ENCODE data around the gene FITM2. TPM values are rescaled to one million over a fixed set of nuclear protein-coding genes. Genes with fewer than 3 reads are reported as not detected.

FITM2 gene
- total RNA-seq, 2 donors from 2014 or later = 2.7 to 4.5 TPM

Other genes with a start within 250 kb of the FITM2 start
- 1 to 10 TPM; 1.0 to 2.0 TPM for gene JPH2, start 124.0 kb downstream of the FITM2 start, total RNA-seq
- gene OSER1, start 100.4 kb downstream of the FITM2 start, total RNA-seq = 10 to 100 TPM; 21.9 to 27.0 TPM
- gene GDAP1L1, start 63.9 kb downstream of the FITM2 start, total RNA-seq = not detected
- gene R3HDML, start 25.8 kb upstream of the FITM2 start, total RNA-seq = not detected
- not detected for gene HNF4A, start 44.5 kb upstream of the FITM2 start, total RNA-seq
- gene TTPAL, start 164.7 kb upstream of the FITM2 start, total RNA-seq = 10 to 100 TPM; 19.7 to 36.1 TPM
- 10 to 100 TPM; 46.7 to 83.8 TPM for gene SERINC3, start 210.9 kb upstream of the FITM2 start, total RNA-seq

Measured in natural killer cell treated with Interleukin-12 subunit alpha and Interleukin-12 subunit beta and Interleukin-15 and Interleukin-18, amount 100 ng/mL, for 72 hours (primary cell).